ENCODE results near the gene BMPER.

GRCh38 chr7:33932221-33932620 is 26.9 kb downstream of the BMPER start:
- TF ChIP-seq EP300 (IDR thresholded peaks at IDR 0.05; ENCODE audit: borderline replicate concordance in 1 of 2, low read depth in 2 of 2, low read length in 2 of 2) (no peak), CEBPB (IDR thresholded peaks at IDR 0.05; ENCODE audit: low read depth, low read length) (no peak)

Measured in H1 (cell line).